Measurements from ENCODE around the gene FDX1. TPM values are rescaled to one million over a fixed set of nuclear protein-coding genes. Genes with fewer than 3 reads are reported as not detected.

The FDX1 gene
- total RNA-seq, 3 donors from 2014 or later (not counting 1 experiment from before 2014, with no cell fraction given): 6.7 to 7.9 (median 7.8) TPM

DNA sequence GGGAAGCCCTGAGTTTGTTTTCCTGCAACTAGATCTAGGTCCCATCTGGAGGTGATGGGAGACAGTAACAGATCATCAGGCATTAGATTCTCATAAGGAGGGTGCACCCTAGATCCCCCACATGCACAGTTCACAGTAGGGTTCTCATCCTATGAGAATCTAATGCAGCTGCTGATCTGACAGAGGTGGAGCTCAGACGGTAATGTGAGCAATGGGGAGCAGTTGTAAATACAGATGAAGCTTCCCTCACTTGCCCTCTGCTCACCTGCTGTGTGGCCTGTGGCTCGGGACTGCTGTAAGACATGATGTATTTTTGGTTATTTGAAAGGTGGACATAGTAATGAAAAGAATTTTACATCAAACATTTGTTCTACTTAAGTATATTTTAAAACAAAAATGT, 20.5 kb downstream of the FDX1 start:
- Histone ChIP-seq H3K4me3 (ENCODE audit: low read length) (no peak overlapping the region), H3K9me3 (ENCODE audit: control insufficient read depth, insufficient read depth, low read length) (no peaks in the 10 kb centered on the region), H3K4me1 (ENCODE audit: control insufficient read depth, insufficient read depth, low read length) (peaks cover 4% of the 10 kb centered on the region), H3K27ac (ENCODE audit: low read length) (no peak overlapping the region), H3K36me3 (ENCODE audit: control insufficient read depth, insufficient read depth, low read length) (no peaks in the 10 kb centered on the region), H3K27me3 (ENCODE audit: control insufficient read depth, insufficient read depth, low read length) (no peaks in the 10 kb centered on the region)
- Mint-ChIP-seq H3K27ac (no peak overlapping the region), H3K9me3 (no peaks in the 10 kb centered on the region), H3K4me3 (no peak overlapping the region), H3K4me1 (peaks cover 31 to 45% of the 10 kb centered on the region in 2 donors), H3K36me3 (no peaks in the 10 kb centered on the region), H3K27me3 (ENCODE audit: low read depth in 2 of 2) (no peaks in the 10 kb centered on the region)
- 89% methylated on average over 1 of the region's 2 CpGs for WGBS (ENCODE audit: insufficient coverage)
- DNase-seq (no peak), ATAC-seq (no peak)
- TF ChIP-seq, protein P1, sequence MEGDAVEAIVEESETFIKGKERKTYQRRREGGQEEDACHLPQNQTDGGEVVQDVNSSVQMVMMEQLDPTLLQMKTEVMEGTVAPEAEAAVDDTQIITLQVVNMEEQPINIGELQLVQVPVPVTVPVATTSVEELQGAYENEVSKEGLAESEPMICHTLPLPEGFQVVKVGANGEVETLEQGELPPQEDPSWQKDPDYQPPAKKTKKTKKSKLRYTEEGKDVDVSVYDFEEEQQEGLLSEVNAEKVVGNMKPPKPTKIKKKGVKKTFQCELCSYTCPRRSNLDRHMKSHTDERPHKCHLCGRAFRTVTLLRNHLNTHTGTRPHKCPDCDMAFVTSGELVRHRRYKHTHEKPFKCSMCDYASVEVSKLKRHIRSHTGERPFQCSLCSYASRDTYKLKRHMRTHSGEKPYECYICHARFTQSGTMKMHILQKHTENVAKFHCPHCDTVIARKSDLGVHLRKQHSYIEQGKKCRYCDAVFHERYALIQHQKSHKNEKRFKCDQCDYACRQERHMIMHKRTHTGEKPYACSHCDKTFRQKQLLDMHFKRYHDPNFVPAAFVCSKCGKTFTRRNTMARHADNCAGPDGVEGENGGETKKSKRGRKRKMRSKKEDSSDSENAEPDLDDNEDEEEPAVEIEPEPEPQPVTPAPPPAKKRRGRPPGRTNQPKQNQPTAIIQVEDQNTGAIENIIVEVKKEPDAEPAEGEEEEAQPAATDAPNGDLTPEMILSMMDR (IDR thresholded peaks at IDR 0.05): no peak
- intact Hi-C loops (cut with micrococcal nuclease): no loop called here

DNA sequence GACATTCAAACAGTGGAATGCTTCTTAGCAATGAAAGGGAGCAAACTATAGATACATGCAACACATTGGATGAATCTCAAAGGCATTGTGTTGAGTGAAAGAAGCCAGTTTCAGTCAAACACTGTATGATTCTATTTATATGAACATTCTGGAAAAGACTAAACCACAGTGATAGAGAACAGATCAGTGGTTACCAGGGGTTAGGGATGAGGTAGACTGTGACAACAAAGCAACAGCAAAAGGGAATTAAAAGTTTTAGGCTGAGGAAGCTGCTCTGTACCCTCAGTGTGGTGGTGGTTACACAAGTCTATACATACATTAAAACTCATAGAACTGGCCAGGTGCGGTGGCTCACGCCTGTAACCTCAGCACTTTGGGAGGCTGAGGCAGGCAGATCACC, 23.0 kb downstream of the FDX1 start:
- Histone ChIP-seq H3K27me3 (ENCODE audit: control insufficient read depth, insufficient read depth, low read length) (no peaks in the 10 kb centered on the region), H3K4me3 (ENCODE audit: low read length) (no peak overlapping the region), H3K9me3 (ENCODE audit: control insufficient read depth, insufficient read depth, low read length) (no peaks in the 10 kb centered on the region), H3K4me1 (ENCODE audit: control insufficient read depth, insufficient read depth, low read length) (peaks cover 4% of the 10 kb centered on the region), H3K27ac (ENCODE audit: low read length) (no peak overlapping the region), H3K36me3 (ENCODE audit: control insufficient read depth, insufficient read depth, low read length) (no peaks in the 10 kb centered on the region)
- Mint-ChIP-seq H3K27me3 (ENCODE audit: low read depth in 2 of 2) (no peaks in the 10 kb centered on the region), H3K27ac (peak overlapping the region in 1 of 2 donors; percentile 22), H3K4me3 (no peak overlapping the region), H3K9me3 (no peaks in the 10 kb centered on the region), H3K36me3 (no peaks in the 10 kb centered on the region), H3K4me1 (peaks cover 31 to 47% of the 10 kb centered on the region in 2 donors)
- intact Hi-C loops (cut with micrococcal nuclease): no loop called here
- ATAC-seq: no peak
- TF ChIP-seq, protein P1 (IDR thresholded peaks at IDR 0.05): no peak
- DNase-seq: no peak
- WGBS (ENCODE audit: insufficient coverage): 100% methylated on average over 2 of the region's 2 CpGs

DNA sequence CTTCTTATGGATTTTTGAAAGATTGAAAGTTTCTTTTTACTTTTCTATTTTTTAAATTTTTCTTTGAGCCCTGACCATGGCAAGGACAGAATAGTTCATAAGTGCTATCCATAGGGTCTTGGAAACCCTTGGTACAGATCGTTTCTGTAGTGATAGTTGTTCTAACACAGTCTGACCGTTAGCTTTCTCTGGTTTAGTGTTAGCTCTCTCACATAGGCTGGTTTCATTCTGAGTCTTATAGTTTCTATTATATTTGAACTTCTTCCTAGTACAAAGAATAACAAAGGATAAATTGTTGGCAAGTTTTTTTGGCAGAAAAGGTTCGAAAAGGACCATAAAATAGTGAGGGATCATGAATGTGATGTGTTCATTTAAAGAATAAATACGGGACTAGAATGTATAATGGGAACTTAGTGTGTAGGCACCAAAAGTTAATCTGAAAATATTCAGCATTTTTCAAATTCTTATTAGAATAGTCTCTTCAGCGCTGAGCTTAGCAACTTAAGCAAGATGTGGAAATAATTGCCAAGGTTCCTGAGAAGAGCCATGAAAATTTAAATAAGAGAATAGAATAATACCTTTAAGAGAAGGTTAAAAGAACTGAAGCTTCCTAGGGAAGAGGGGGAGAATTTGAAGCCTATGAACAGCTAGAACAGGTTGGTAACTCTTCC, 24.1 kb downstream of the FDX1 start:
- peaks cover 39 to 52% of the 10 kb centered on the region in 2 donors for H3K4me1 Mint-ChIP-seq
- 64% methylated on average over 4 of the region's 5 CpGs for WGBS (ENCODE audit: insufficient coverage)
- Histone ChIP-seq H3K9me3 (ENCODE audit: control insufficient read depth, insufficient read depth, low read length) (no peaks in the 10 kb centered on the region), H3K27ac (ENCODE audit: low read length) (no peak overlapping the region), H3K27me3 (ENCODE audit: control insufficient read depth, insufficient read depth, low read length) (no peaks in the 10 kb centered on the region), H3K36me3 (ENCODE audit: control insufficient read depth, insufficient read depth, low read length) (peaks cover 3% of the 10 kb centered on the region), H3K4me3 (ENCODE audit: low read length) (no peak overlapping the region), H3K4me1 (ENCODE audit: control insufficient read depth, insufficient read depth, low read length) (peaks cover 4% of the 10 kb centered on the region)
- DNase-seq (no peak), ATAC-seq (no peak)
- H3K9me3 Mint-ChIP-seq: no peaks in the 10 kb centered on the region
- no peak overlapping the region for H3K4me3 Mint-ChIP-seq
- intact Hi-C loops (cut with micrococcal nuclease): no loop called here
- H3K27me3 Mint-ChIP-seq (ENCODE audit: low read depth in 2 of 2): no peaks in the 10 kb centered on the region
- no peak overlapping the region for H3K27ac Mint-ChIP-seq
- no peaks in the 10 kb centered on the region for H3K36me3 Mint-ChIP-seq
- TF ChIP-seq, protein P1 (IDR thresholded peaks at IDR 0.05): no peak

DNA sequence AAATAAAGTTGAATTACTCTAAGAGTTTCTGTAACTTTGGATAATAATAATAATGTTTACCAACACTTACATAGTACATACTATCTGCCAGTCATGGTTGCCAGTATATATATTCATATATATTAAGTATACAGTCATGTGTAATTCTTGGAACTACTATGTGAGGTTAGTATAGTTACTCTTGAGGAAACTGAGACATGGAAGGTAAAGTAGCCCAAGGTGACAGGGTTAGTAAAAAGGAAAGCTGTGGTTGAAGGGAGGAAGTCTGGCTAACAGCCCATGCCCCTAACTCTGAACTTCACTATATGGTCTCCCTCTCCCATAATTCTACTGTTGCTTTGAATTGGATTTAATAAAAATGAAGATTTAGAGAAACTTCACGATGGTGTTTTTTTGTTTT, 24.9 kb downstream of the FDX1 start:
- 25% methylated on average over 1 of the region's 1 CpG for whole genome bisulfite sequencing (ENCODE audit: insufficient coverage)
- Histone ChIP-seq H3K27me3 (ENCODE audit: control insufficient read depth, insufficient read depth, low read length) (no peaks in the 10 kb centered on the region), H3K27ac (ENCODE audit: low read length) (no peak overlapping the region), H3K4me1 (ENCODE audit: control insufficient read depth, insufficient read depth, low read length) (peaks cover 4% of the 10 kb centered on the region), H3K4me3 (ENCODE audit: low read length) (no peak overlapping the region), H3K9me3 (ENCODE audit: control insufficient read depth, insufficient read depth, low read length) (no peaks in the 10 kb centered on the region), H3K36me3 (ENCODE audit: control insufficient read depth, insufficient read depth, low read length) (peaks cover 8% of the 10 kb centered on the region)
- Mint-ChIP-seq H3K9me3 (no peaks in the 10 kb centered on the region), H3K4me1 (peaks cover 46 to 52% of the 10 kb centered on the region in 2 donors), H3K27ac (no peak overlapping the region), H3K4me3 (no peak overlapping the region), H3K36me3 (no peaks in the 10 kb centered on the region), H3K27me3 (ENCODE audit: low read depth in 2 of 2) (no peaks in the 10 kb centered on the region)
- ATAC-seq: no peak
- DNase-seq: no peak
- intact Hi-C loops (cut with micrococcal nuclease): no loop called here
- TF ChIP-seq, protein P1 (IDR thresholded peaks at IDR 0.05): no peak

Measured in natural killer cell (primary cell).